Measurements from ENCODE around the gene PAK1IP1. TPM values are rescaled to one million over a fixed set of nuclear protein-coding genes. Genes with fewer than 3 reads are reported as not detected.
"Not testable (repeated sequence)": the region's sequence is repeated elsewhere in the genome, so short reads cannot be mapped to it uniquely, and the experiment has no call there.

The PAK1IP1 gene
- polyA plus RNA-seq (ENCODE audit: insufficient read length in 4 of 4), result 10 to 100 TPM; 20.6 to 24.9 (median 21.7) TPM

- DNase-seq (ENCODE audit: low read depth in 4 of 4, low spot score in 3 of 4), result peak; percentile 91 to 95 (median 94)
These were observed at the start of gene PAK1IP1, which contains the start of gene C6orf52 for GRCh38 chr6:10694302-10695085. Gene PAK1IP1, plus strand, starts transcription at chr6:10694972. Its CDS starts 14 bp downstream, at chr6:10694986. Gene C6orf52, minus strand, starts transcription at chr6:10694616. Its CDS starts 7,066 bp downstream, at chr6:10687550.

GRCh38 chr6:10655508-10656055 lies 39.2 kb upstream of the PAK1IP1 start:
- DNase-seq (ENCODE audit: low read depth in 4 of 4, low spot score in 3 of 4), result no peak

- no peak for DNase-seq (ENCODE audit: low read depth in 4 of 4, low spot score in 3 of 4)
These were observed 35.7 kb upstream of the PAK1IP1 start for GRCh38 chr6:10658910-10659698.

GRCh38 chr6:10659699-10660348 lies 34.9 kb upstream of the PAK1IP1 start:
- DNase-seq (ENCODE audit: low read depth in 4 of 4, low spot score in 3 of 4), result no peak

- not testable (repeated sequence) for DNase-seq (ENCODE audit: low read depth in 4 of 4, low spot score in 3 of 4)
These were observed 34.2 kb upstream of the PAK1IP1 start for GRCh38 chr6:10660431-10661191.

GRCh38 chr6:10662207-10662606 lies 32.6 kb upstream of the PAK1IP1 start:
- DNase-seq (ENCODE audit: low read depth in 4 of 4, low spot score in 3 of 4), result no peak

- DNase-seq (ENCODE audit: low read depth in 4 of 4, low spot score in 3 of 4), result no peak
These were observed 32.0 kb upstream of the PAK1IP1 start for GRCh38 chr6:10662742-10663141.

GRCh38 chr6:10665595-10665994 lies 29.2 kb upstream of the PAK1IP1 start:
- DNase-seq (ENCODE audit: low read depth in 4 of 4, low spot score in 3 of 4), result not testable (repeated sequence)

GRCh38 chr6:10668126-10668917 lies 26.4 kb upstream of the PAK1IP1 start:
- no peak for DNase-seq (ENCODE audit: low read depth in 4 of 4, low spot score in 3 of 4)

- DNase-seq (ENCODE audit: low read depth in 4 of 4, low spot score in 3 of 4), result no peak
These were observed 18.4 kb upstream of the PAK1IP1 start for GRCh38 chr6:10676403-10676802.

GRCh38 chr6:10678456-10678855 lies 16.3 kb upstream of the PAK1IP1 start:
- no peak for DNase-seq (ENCODE audit: low read depth in 4 of 4, low spot score in 3 of 4)

GRCh38 chr6:10681795-10682194 lies 13.0 kb upstream of the PAK1IP1 start:
- DNase-seq (ENCODE audit: low read depth in 4 of 4, low spot score in 3 of 4), result no peak

- DNase-seq (ENCODE audit: low read depth in 4 of 4, low spot score in 3 of 4), result no peak
These were observed 12.3 kb upstream of the PAK1IP1 start for GRCh38 chr6:10682355-10682988.

GRCh38 chr6:10684618-10685017 lies 10.2 kb upstream of the PAK1IP1 start:
- DNase-seq (ENCODE audit: low read depth in 4 of 4, low spot score in 3 of 4), result no peak

GRCh38 chr6:10685092-10685915 lies 9.5 kb upstream of the PAK1IP1 start:
- no peak for DNase-seq (ENCODE audit: low read depth in 4 of 4, low spot score in 3 of 4)

GRCh38 chr6:10686901-10687300 lies 7.9 kb upstream of the PAK1IP1 start:
- DNase-seq (ENCODE audit: low read depth in 4 of 4, low spot score in 3 of 4), result no peak

- DNase-seq (ENCODE audit: low read depth in 4 of 4, low spot score in 3 of 4), result no peak
These were observed 7.2 kb upstream of the PAK1IP1 start for GRCh38 chr6:10687582-10687981.
